ENCODE data around the gene DGKG.

The DGKG gene

GRCh38 chr3:186361762-186362536 is at the start of gene DGKG:
Gene DGKG (minus strand): TSS chr3:186362234. CDS start chr3:186320459, 41,775 bp downstream.
- peak within 1 kb of the TSS in 1 of 2 donors; percentile 7 for H3K27ac Mint-ChIP-seq
- H3K9me3 Mint-ChIP-seq: no peaks in the 10 kb centered on the region
- DNase-seq: peak; percentile 17 to 24
- H3K4me1 Mint-ChIP-seq: peaks cover 17% of the 10 kb centered on the region
- peaks cover 80% of the 10 kb centered on the region for H3K27me3 Mint-ChIP-seq
- peak; percentile 78 for ATAC-seq
- peak within 1 kb of the TSS; percentile 66 to 71 for H3K4me3 Mint-ChIP-seq

DNA sequence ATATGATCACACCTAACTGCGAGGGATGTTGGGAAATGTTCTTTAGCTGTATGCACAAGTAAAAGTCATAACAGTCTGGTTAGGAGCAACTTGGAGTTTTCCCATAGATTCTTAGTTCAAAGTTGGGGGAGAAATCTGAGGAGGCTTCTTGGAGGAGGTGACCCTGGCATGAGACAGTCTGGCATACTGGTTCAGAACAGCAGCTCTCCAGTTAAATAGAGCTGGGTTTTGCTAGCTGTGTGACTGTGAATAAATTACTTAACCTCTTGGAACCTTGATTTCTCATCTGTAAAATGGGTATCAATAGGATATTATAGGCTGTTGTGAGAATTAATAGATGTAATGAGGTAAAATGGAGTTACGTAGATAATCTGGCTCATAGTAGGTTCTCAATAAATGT is 49.1 kb upstream of the DGKG start:
- Mint-ChIP-seq H3K9me3 (no peaks in the 10 kb centered on the region), H3K4me3 (no peak overlapping the region), H3K27ac (no peak overlapping the region), H3K27me3 (peaks cover 30% of the 10 kb centered on the region), H3K4me1 (peaks cover 40% of the 10 kb centered on the region)
- DNase-seq (no peak), ATAC-seq (no peak)

DNA sequence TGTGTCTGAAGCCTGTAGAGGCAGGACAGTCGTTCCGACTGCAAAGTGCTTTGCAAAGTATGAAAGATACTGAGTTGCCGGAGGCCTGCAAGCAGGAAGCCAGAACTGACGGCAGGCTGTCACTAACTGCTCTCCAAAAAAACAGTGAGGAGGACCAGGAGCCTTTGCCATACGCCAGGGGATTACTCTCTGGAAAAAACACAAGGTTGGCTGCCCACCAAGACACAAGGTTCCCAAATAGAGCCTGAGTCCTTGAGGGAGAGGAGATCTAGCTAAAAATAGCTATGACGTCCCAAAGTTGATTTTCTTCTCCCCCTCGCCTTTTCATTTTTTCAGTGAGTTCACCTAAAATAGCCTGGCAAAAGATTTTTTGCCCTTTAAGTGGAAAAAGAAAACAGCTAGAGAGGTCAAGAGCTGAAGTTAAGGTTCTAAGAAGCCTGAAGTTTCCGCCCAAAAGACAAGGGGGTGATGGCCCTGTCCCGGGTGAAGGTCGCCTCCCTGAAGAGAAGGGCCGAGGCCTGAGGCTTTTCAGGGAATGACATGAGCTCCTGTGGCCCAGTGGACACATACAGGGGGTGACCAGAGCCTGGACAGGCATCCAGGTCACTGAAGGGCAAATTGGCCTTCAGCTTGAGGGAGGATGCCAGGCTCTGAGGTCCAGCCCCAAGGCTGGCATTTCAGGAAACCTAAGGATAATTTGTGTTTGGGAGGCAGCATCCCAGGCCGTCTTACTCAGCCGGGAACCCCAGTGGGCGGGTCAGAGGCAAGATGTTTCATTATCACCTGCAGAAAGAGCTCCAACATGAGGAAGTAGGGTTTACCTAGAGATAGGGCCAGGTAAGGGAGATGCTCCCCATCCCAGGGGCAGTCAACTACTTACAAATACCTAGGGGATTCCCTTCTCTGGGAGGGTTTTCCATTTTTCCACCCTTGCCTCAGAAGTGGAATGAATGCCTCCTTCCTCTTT is 44.9 kb upstream of the DGKG start:
- ATAC-seq: no peak
- H3K27me3 Mint-ChIP-seq: peaks cover 19% of the 10 kb centered on the region
- no peak overlapping the region for H3K27ac Mint-ChIP-seq
- H3K4me3 Mint-ChIP-seq: no peak overlapping the region
- no peaks in the 10 kb centered on the region for H3K9me3 Mint-ChIP-seq
- DNase-seq: no peak
- peaks cover 10% of the 10 kb centered on the region for H3K4me1 Mint-ChIP-seq

DNA sequence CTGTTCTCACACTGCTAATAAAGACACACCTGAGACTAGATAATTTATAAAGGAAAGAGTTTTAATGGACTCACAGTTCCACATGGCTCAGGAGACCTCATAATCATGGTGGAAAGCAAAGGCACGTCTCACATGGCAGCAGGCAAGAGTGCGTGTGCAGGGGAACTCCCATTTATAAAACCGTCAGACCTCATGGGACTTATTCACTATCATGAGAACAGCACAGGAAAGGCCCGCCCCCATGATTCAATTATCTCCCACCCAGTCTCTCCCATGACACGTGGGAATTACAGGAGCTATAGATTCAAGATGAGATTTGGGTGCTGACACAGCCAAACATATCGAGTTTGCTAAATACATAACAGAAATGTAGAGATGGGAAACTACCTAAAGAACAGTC is 39.5 kb upstream of the DGKG start:
- Mint-ChIP-seq H3K4me3 (no peak overlapping the region), H3K4me1 (no peaks in the 10 kb centered on the region), H3K9me3 (peaks cover 0 to 4% of the 10 kb centered on the region in 2 donors), H3K27me3 (peaks cover 19% of the 10 kb centered on the region), H3K27ac (no peak overlapping the region)
- ATAC-seq (no peak), DNase-seq (no peak)

- no peak overlapping the region for H3K4me3 Mint-ChIP-seq
- DNase-seq (no peak), ATAC-seq (no peak)
- H3K27me3 Mint-ChIP-seq: peaks cover 19% of the 10 kb centered on the region
- H3K4me1 Mint-ChIP-seq: no peaks in the 10 kb centered on the region
- H3K9me3 Mint-ChIP-seq: peaks cover 0 to 4% of the 10 kb centered on the region in 2 donors
- no peak overlapping the region for H3K27ac Mint-ChIP-seq
These were observed 38.6 kb upstream of the DGKG start for GRCh38 chr3:186400662-186401061.

GRCh38 chr3:186400026-186400425 is 38.0 kb upstream of the DGKG start:
- DNase-seq: no peak
- Mint-ChIP-seq H3K4me1 (no peaks in the 10 kb centered on the region), H3K4me3 (no peak overlapping the region)

GRCh38 chr3:186394566-186395217 is 32.7 kb upstream of the DGKG start:
- ATAC-seq (no peak), DNase-seq (no peak)
- Mint-ChIP-seq H3K4me1 (no peaks in the 10 kb centered on the region), H3K27ac (no peak overlapping the region), H3K9me3 (peaks cover 4 to 9% of the 10 kb centered on the region in 2 donors), H3K4me3 (no peak overlapping the region), H3K27me3 (peaks cover 8% of the 10 kb centered on the region)

More at GRCh38 chr3:186400026-186400425, 38.0 kb upstream of the DGKG start:
- peaks cover 19% of the 10 kb centered on the region for H3K27me3 Mint-ChIP-seq
- peaks cover 0 to 4% of the 10 kb centered on the region in 2 donors for H3K9me3 Mint-ChIP-seq
- H3K27ac Mint-ChIP-seq: no peak overlapping the region
- ATAC-seq: no peak

- Mint-ChIP-seq H3K4me3 (no peak overlapping the region), H3K27me3 (peaks cover 15% of the 10 kb centered on the region), H3K27ac (no peak overlapping the region), H3K4me1 (peaks cover 16% of the 10 kb centered on the region), H3K9me3 (peaks cover 5 to 10% of the 10 kb centered on the region in 2 donors)
- ATAC-seq (peak; percentile 81), DNase-seq (peak in 1 of 2 donors; percentile 31)
These were observed 25.0 kb upstream of the DGKG start for GRCh38 chr3:186386883-186387560.

GRCh38 chr3:186385856-186386602 is 24.0 kb upstream of the DGKG start:
- H3K27me3 Mint-ChIP-seq: peaks cover 15% of the 10 kb centered on the region
- peak overlapping the region in 1 of 2 donors; percentile 36 for H3K27ac Mint-ChIP-seq

DNA sequence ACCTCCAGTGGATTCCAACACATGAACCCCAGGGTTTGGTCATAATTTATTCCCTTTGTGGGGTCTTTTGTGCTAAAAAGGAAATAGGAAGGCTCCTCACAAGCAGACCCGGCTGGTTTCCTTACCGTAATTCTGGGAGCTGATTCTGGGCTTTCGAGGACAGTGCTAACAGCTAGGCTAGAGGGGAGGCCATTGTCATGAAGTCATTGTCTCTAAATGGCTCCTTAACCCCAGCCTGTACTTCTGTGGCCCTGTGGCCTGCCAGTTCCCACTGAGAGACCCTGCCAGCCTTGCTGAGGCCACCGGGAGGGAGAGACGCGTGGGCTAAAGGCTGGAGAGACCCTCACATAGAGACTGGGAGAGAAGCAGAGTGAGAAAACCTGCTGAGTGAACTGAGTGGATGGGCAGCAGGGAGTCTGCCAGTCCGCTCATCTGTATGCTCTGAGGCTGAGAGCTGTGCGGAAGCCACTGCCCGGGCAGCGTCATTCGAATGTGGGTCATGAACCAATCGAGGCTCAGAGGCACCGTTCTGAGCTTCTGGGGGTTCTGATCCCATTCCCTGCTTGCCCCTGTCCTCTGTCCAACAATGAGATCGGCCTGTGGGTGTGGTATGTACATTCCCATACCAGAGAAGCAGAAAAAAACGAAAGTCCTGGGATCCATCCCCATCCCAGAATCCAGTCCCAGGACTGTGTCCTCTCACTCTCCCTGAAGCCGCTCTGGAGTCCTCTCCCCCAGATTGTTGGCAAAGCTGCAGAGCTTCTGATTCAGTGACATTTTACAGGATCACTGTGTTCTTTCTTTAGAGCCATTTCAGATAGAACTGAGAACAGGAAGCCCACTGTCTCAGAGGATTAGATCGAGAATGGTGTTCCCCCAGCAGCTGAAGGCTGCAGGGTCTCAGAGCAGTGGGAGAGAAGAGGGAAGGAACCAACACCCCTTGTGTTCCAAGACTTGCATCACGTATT is 21.3 kb upstream of the DGKG start:
- Mint-ChIP-seq H3K4me3 (no peak overlapping the region), H3K27me3 (peaks cover 20% of the 10 kb centered on the region), H3K27ac (no peak overlapping the region), H3K4me1 (peaks cover 27% of the 10 kb centered on the region), H3K9me3 (peaks cover 10 to 15% of the 10 kb centered on the region in 2 donors)
- DNase-seq (no peak), ATAC-seq (no peak)

More at GRCh38 chr3:186385856-186386602, 24.0 kb upstream of the DGKG start:
- Mint-ChIP-seq H3K4me3 (no peak overlapping the region), H3K4me1 (peaks cover 19% of the 10 kb centered on the region), H3K9me3 (peaks cover 5 to 10% of the 10 kb centered on the region in 2 donors)
- DNase-seq (no peak), ATAC-seq (peak; percentile 27)

DNA sequence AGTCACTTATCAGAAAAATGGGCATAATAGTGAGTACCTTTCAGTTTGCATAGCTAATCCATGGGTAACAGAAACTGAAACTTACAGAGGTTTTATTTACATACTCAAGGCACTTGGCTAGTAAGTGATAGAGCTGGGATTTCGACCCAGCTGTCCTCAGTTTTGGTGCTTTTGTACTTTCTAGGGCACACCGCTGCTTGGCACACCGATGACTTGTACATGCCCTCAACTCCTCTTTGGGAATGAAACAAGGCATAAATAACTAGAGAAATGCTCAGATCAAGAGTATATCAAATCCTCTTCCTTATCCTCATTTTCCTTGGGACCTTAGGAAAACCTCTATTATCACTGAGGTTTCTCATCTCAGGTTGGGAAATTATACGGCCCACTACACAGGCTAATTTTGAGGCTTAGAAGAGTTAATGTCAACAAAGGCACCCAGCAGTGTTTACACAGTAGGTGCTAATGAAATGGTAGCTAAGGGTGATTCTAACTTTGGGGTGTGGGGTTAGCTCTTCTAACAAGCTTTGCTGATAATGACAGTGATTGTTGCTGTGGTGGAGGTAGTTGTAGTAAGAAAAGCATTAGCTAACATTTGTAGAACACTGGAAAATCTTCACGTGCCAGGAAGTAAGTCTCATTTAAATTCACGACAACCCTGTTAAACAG is 20.3 kb upstream of the DGKG start:
- ATAC-seq (no peak), DNase-seq (no peak)
- no peak overlapping the region for H3K27ac Mint-ChIP-seq
- H3K4me3 Mint-ChIP-seq: no peak overlapping the region
- H3K27me3 Mint-ChIP-seq: peaks cover 29% of the 10 kb centered on the region
- peaks cover 10 to 17% of the 10 kb centered on the region in 2 donors for H3K9me3 Mint-ChIP-seq
- H3K4me1 Mint-ChIP-seq: peaks cover 27% of the 10 kb centered on the region

DNA sequence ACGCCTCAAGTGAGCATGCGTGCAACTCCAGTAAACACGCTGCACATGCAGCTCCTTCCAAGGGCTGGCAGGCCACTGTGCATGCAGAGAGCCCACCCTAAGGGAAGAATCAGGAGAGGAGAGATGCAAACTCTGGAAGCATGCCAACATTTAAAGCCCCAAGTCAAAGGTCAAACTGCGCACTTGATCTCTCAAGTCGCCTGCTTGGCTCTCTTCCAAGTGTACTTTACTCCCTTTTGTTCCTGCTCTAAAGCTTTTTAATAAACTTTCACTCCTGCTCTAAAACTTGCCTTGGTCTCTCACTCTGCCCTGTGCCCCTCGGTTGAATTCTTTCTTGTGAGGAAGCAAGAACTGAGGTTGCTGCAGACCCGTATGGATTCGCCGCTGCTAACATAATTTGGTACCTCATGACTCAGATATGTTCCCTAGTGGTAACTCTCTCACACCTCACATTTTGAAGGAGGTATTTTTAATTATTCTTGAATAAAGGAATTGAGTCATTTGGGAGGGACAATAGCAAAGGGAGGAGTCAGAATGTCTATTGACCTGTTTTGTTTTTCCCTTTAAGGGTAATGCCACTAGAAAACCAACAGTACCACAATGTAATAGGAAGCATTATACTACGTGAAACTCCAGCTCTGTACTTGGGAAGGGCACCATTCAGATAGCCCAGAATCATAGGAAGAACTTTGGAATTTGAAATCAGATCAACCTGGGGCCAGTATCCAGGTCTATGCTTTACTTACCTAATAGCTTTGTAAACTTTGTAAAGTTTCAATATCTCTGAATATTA is 19.6 kb upstream of the DGKG start:
- DNase-seq (no peak), ATAC-seq (no peak)
- peaks cover 23% of the 10 kb centered on the region for H3K4me1 Mint-ChIP-seq
- peaks cover 33% of the 10 kb centered on the region for H3K27me3 Mint-ChIP-seq
- no peak overlapping the region for H3K27ac Mint-ChIP-seq
- H3K4me3 Mint-ChIP-seq: no peak overlapping the region
- H3K9me3 Mint-ChIP-seq: peaks cover 10 to 17% of the 10 kb centered on the region in 2 donors

Data from stimulated activated naive CD8-positive, alpha-beta T cell treated with anti-CD3 and anti-CD28 coated beads, Interleukin-15, amount 100 ng/mL, for 72 hours (primary cell).